Vagina (tissue), 2 donors: ENCODE data around the gene CCSER1. TPM values are rescaled to one million over a fixed set of nuclear protein-coding genes. Genes with fewer than 3 reads are reported as not detected.

Experiments
- DNase-seq, 2 donors: peaks; one replicate each; pipeline ENCODE4 v3.0.0-alpha.2; 2017; ENCODE audit errors: extremely low spot score in 2 of 2
- H3K27ac ChIP-seq: fragments of 200-600 bp; sonication (generic); one replicate; pipeline ENCODE4 v1.5.1; 2019
- H3K27me3 ChIP-seq: fragments of 200-600 bp; sonication (generic); one replicate; pipeline ENCODE4 v1.5.1; 2019
- H3K36me3 ChIP-seq, 2 donors: fragments of 200-600 bp; sonication (generic); one replicate each; pipeline ENCODE4 v1.5.1; 2017 to 2019
- H3K4me1 ChIP-seq: fragments of 200-600 bp; sonication (generic); one replicate; pipeline ENCODE4 v1.5.1; 2019
- H3K4me3 ChIP-seq, 2 donors: fragments of 200-600 bp; sonication (generic); 1 replicate in 1 of 2; 2 replicates in 1 of 2; pipeline ENCODE4 v1.5.1; 2016 to 2019
- H3K9me3 ChIP-seq: fragments of 200-600 bp; sonication (generic); one replicate; pipeline ENCODE4 v1.5.1; 2019
- POLR2A ChIP-seq, 2 donors: fragments of 450-650 bp; IDR thresholded peaks; one replicate each; pipeline ENCODE4 v1.6.1; 2017; ENCODE audit warnings: antibody characterized with exemption in 2 of 2, mild to moderate bottlenecking in 2 of 2, moderate library complexity in 2 of 2
- POLR2AphosphoS5 ChIP-seq, 2 donors: sonication (generic); formaldehyde crosslinking; IDR thresholded peaks; one replicate each; pipeline ENCODE4 v1.9.0; 2017; ENCODE audit warnings: antibody characterized with exemption in 2 of 2, mild to moderate bottlenecking in 2 of 2, low read depth in 1 of 2; ENCODE audit not compliant: insufficient read depth in 1 of 2
- intact Hi-C: fragments of 100-400 bp; cut with DNase I; formaldehyde crosslinking; loops from one replicate; pipeline ENCODE4 v1.15.1; 2023
- total RNA-seq: library from RNA; depleted of rRNA; stranded (reverse); fragments of >200 nt; gene quantifications from one replicate; pipeline ENCODE4 v1.2.3, GENCODE V29; 2016
- TF ChIP-seq, protein P1 (sequence below), 3 experiments: fragments of 450-650 bp in 2 of 3; fragments of 200-600 bp in 1 of 3; sonication (generic) in 1 of 3; IDR thresholded peaks; one replicate each; pipeline ENCODE4 v1.5.1; 2017 to 2019; ENCODE audit warnings: antibody characterized with exemption in 3 of 3, mild to moderate bottlenecking in 2 of 3, moderate library complexity in 2 of 3

CCSER1 gene
- total RNA-seq, 1 donor from 2014 or later: 8.1 TPM

DNA sequence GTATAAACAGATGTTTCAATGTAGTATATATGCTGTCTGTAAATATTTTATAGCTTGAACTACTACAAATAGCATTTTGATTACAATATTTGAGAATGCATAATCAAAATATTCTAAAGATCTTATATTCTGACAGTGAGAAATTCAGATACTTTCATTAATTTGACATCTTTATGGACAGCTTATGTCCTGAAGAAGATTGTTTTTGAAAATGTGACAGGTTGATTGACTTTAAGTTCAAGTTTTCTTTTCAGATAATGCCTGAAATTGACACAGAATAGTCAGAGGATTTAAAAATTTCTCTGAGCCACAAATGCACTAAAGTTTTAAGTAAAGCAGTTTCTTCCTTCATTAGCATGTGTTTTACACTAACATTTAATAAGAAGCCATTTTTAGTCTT lies 799.8 kb downstream of the CCSER1 start:
- H3K9me3 ChIP-seq: no peaks in the 10 kb centered on the region
- TF ChIP-seq, protein P1, sequence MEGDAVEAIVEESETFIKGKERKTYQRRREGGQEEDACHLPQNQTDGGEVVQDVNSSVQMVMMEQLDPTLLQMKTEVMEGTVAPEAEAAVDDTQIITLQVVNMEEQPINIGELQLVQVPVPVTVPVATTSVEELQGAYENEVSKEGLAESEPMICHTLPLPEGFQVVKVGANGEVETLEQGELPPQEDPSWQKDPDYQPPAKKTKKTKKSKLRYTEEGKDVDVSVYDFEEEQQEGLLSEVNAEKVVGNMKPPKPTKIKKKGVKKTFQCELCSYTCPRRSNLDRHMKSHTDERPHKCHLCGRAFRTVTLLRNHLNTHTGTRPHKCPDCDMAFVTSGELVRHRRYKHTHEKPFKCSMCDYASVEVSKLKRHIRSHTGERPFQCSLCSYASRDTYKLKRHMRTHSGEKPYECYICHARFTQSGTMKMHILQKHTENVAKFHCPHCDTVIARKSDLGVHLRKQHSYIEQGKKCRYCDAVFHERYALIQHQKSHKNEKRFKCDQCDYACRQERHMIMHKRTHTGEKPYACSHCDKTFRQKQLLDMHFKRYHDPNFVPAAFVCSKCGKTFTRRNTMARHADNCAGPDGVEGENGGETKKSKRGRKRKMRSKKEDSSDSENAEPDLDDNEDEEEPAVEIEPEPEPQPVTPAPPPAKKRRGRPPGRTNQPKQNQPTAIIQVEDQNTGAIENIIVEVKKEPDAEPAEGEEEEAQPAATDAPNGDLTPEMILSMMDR (IDR thresholded peaks at IDR 0.05): no peak
- TF ChIP-seq POLR2A (IDR thresholded peaks at IDR 0.05) (no peak), POLR2AphosphoS5 (IDR thresholded peaks at IDR 0.05; ENCODE audit: insufficient read depth in 1 of 2, low read depth in 1 of 2) (no peak)
- intact Hi-C loops: no loop called here
- H3K4me3 ChIP-seq: no peak overlapping the region
- no peaks in the 10 kb centered on the region for H3K4me1 ChIP-seq
- DNase-seq: no peak
- no peaks in the 10 kb centered on the region for H3K36me3 ChIP-seq
- no peak overlapping the region for H3K27ac ChIP-seq
- H3K27me3 ChIP-seq: no peaks in the 10 kb centered on the region

DNA sequence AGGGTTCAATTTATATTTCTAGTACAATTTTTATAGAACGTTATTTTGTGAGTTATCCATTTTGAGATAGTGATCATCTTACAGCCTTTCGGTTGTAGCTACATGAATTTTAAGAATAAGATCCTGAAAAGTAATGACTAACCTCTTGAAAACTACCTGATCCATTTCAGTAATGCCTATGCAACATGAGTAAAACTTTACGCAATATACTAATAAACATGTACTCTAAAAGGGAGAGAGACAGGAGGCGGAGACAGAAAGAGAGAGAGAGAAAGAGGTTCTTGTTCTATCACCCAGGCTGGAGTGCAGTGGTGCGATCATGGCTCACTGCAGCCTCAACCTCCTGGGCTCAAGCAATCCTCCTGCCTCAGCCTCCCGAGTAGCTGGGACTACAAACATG lies 816.1 kb downstream of the CCSER1 start:
- Histone ChIP-seq H3K4me3 (no peak overlapping the region), H3K27me3 (no peaks in the 10 kb centered on the region), H3K9me3 (no peaks in the 10 kb centered on the region), H3K36me3 (no peaks in the 10 kb centered on the region), H3K27ac (no peak overlapping the region), H3K4me1 (no peaks in the 10 kb centered on the region)
- intact Hi-C loops: no loop called here
- no peak for TF ChIP-seq POLR2AphosphoS5 (IDR thresholded peaks at IDR 0.05; ENCODE audit: insufficient read depth in 1 of 2, low read depth in 1 of 2)
- TF ChIP-seq POLR2A (IDR thresholded peaks at IDR 0.05): no peak
- TF ChIP-seq, protein P1 (IDR thresholded peaks at IDR 0.05): no peak
- DNase-seq: no peak

DNA sequence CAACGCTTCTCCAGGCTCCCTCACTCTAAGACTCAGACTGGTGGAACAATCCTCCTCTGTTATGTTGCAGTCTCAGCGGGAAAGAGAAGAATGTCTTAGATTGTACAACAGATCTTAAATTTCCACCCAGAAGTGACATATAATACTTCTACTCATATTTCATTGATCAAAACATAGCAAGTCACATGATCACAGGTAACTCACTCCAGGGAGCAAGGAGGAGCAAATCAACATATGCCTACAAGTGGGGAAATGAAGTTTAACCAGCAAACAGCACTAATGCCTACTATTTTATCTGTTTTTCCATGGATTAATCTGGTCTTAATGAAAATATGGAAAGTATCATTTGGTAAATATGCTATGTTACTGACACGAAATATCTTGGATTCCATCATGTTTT lies 819.8 kb downstream of the CCSER1 start:
- intact Hi-C loops: no loop called here
- H3K4me3 ChIP-seq: no peak overlapping the region
- H3K9me3 ChIP-seq: no peaks in the 10 kb centered on the region
- H3K36me3 ChIP-seq: no peaks in the 10 kb centered on the region
- no peak overlapping the region for H3K27ac ChIP-seq
- H3K27me3 ChIP-seq: no peaks in the 10 kb centered on the region
- H3K4me1 ChIP-seq: no peaks in the 10 kb centered on the region
- TF ChIP-seq POLR2A (IDR thresholded peaks at IDR 0.05) (no peak), POLR2AphosphoS5 (IDR thresholded peaks at IDR 0.05; ENCODE audit: insufficient read depth in 1 of 2, low read depth in 1 of 2) (no peak)
- TF ChIP-seq, protein P1 (IDR thresholded peaks at IDR 0.05): no peak
- no peak for DNase-seq

DNA sequence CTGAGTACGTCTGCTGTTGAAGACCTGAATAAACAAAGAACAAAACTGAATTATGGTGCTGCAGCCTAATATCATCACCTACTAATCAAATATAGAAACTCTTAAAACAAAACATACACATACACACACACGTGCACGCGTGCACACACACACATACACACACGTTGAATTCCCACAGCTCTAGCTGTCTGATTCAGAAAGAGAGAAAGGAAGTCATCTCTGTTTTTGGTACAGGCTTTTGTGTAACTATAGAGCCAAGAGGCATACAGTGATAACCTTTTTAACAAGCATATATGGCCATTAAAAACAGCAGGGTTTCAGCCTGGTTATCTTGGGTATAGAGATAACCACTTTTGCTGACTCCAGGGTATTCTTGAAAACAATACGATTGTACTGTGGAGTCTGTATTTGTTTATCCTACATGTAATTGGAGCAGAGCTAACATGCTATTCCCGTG lies 823.2 kb downstream of the CCSER1 start:
- no peak for DNase-seq
- Histone ChIP-seq H3K4me3 (no peak overlapping the region), H3K36me3 (no peaks in the 10 kb centered on the region), H3K27me3 (no peaks in the 10 kb centered on the region), H3K9me3 (no peaks in the 10 kb centered on the region), H3K4me1 (no peaks in the 10 kb centered on the region), H3K27ac (no peak overlapping the region)
- intact Hi-C loops: no loop called here
- TF ChIP-seq POLR2AphosphoS5 (IDR thresholded peaks at IDR 0.05; ENCODE audit: insufficient read depth in 1 of 2, low read depth in 1 of 2) (no peak), POLR2A (IDR thresholded peaks at IDR 0.05) (no peak)
- TF ChIP-seq, protein P1 (IDR thresholded peaks at IDR 0.05): no peak

DNA sequence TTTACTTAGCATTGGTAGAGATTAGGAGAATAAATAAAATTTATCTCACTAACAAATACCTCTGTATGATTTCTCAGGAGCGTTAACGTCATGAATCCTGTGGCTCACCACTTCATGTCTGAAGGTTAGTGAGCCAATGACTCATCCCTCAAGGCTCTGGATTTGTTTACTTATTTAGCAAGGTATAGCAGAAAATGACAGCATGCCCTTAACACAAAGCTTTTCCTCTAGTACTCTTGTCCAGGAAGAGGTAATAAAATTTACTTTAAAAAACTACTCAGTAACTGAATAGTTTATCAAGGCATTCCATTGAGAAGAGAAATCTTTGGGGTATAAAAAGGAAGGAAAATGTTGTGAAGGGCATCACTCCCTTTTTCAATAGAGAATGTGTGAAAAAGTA lies 823.8 kb downstream of the CCSER1 start:
- Histone ChIP-seq H3K4me3 (no peak overlapping the region), H3K36me3 (no peaks in the 10 kb centered on the region), H3K4me1 (no peaks in the 10 kb centered on the region), H3K27ac (no peak overlapping the region), H3K27me3 (no peaks in the 10 kb centered on the region), H3K9me3 (no peaks in the 10 kb centered on the region)
- DNase-seq: no peak
- intact Hi-C loops: no loop called here
- TF ChIP-seq POLR2AphosphoS5 (IDR thresholded peaks at IDR 0.05; ENCODE audit: insufficient read depth in 1 of 2, low read depth in 1 of 2): no peak
- TF ChIP-seq, protein P1 (IDR thresholded peaks at IDR 0.05): no peak
